Germinal center (tissue), 1 donor: ENCODE results near the gene C2orf76.

Experiments used
- DNase-seq: peaks from one replicate; pipeline ENCODE4 v3.0.0; 2012; ENCODE audit warnings: mixed read lengths, low spot score

Gene C2orf76

DNA sequence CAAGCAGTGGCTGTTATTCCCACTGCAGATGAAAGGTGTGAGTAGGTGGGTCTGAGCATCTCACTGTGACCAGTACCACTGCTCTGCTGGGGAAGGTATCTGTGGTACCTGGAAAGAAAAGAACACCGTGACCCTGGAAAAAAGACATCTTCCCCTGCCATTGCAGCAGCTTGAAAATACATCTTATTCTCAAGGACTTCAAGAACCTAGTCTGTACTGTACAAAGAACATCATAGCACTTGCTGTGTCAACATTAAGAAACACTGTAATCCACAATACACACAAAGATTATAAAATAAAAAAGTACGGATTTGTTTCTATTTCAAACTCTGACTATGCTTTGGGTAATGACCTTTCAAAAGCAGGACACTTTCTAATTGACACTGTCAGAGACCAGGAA, 28.9 kb downstream of the C2orf76 start:
- DNase-seq = no peak

DNA sequence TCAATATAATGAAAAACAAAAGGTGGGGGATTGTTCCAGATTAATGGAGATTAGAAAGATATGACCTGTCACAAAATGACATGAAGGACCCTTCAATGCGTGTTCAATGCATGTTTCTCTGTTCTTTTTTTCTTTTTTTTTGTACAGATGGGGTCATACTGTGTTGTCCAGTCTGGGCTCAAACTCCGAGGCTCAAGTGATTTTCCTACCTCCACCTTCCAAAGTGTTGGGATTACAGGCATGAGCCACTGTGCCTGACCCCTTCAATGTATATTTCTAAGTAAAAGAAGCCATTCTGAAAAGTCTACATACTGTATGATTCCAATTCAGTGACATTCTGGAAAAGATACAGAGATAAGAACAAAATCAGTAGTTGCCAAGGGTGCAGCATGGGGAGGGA, 32.8 kb downstream of the C2orf76 start:
- no peak for DNase-seq

DNA sequence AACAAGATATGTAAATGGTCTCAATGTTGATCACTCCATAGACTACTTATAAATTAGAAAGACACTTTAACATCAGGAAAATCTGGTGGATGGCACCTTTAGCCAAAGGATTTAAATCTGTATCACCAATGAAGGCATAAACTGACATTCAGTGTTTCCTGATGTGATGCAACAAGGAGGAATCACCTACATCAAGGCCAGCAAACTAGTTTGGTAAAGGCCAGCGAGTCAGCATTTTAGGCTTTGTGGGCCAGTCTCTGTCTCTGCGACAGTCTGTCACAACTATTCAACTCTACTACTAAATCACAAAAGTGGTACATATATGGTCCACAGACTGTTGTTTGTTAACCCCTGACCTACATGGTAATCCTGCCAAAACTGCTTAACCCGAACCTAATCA, 33.3 kb downstream of the C2orf76 start:
- no peak for DNase-seq

DNA sequence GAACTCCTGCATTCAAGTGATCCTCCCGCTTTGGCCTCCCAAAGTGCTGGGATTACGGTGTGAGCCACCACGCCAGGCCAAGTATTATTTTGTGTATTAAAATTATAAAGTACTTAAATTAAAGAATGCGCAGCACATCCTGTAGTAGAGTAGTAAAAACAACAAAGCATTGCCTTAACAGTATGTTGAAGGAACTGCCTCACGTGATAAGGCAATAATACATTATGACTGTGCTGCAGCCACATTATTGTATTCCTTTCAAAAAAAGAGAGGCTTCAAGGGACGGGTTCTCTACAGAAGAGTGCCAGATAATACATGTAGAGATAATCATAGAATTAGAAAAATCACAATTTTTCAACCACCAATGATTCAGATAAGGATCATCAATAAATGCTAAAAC, 33.7 kb downstream of the C2orf76 start:
- DNase-seq = no peak

DNA sequence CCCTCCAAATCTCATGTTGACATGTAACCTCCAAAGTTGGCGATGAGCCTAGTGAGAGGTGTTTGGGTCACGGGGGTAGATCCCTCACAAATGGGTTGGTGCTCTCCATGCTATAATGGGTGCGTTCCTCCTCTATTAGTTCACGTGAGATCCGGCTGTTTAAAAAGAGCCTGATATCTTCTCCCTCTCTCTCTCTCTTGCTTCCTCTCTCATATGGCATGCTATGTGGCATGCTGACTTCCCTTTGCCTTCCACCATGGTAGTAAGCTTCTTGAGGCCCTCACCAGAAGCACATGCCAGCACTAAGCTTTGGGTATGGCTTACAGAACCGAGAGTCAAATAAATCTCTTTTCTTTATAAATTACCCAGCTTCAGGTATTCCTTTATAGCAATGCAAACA, 39.2 kb downstream of the C2orf76 start:
- DNase-seq = no peak

DNA sequence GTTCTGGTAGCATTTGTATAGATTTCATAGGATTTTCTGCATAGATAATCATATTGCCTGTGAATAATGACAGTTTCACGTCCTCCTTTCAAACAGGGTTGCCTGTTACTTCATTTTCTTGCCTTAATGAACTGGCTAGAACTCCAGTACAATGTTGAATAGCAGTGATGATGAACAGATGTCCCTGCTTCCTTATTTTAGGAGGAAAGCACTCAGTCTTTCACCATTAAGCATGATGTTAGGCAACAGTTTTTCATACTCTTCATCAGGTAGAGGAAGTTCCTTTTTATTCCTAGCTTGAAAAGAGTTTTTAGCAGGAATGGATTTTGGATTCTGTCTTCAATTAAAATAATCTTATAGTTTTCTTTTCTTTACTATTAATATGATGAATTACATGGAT, 39.7 kb downstream of the C2orf76 start:
- no peak for DNase-seq

DNA sequence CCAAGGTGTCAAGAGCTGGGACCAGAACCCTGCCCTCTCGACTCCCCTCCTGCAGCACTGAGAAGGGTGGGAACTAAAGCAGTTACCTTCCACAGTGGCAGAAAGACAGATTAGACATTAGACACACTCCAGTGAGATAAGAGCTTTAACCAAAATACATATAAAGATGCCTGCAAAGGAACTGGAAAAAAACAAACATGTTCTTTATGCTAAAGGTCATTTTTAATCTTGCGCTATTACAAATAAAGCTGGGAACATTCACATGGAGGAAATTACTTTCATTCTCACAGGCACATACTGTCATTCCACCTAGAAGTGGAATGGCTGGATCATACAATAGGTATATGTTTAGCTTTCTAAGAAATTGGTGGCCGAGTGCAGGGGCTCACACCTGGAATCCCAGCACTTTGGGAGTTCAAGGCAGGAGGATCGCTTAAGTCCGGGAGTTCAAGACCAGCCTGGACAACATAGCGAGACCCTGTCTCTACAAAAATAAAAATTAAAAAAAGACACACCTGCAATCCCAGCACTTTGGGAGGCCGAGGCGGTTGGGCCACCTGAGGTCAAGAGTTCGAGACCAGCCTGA, 41.9 kb downstream of the C2orf76 start:
- no peak for DNase-seq

DNA sequence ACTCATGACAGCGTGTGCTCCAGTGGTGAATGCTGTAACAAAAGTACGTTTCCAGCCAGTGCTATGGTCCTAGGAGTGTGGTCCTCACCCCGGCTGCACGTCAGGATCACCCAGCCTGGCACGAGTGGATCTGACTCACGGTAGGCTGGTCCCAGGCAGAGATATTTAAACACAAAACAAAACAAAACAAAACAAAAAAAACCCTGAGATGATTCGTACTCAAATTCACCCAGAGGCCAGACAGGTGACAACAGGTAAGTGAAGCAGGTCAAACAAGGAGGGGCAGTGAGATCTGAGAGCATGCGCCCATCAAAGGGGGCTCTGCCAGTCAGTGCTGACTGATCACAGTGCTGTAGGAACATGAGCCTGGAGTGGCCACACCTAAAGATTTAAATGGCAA, 43.2 kb downstream of the C2orf76 start:
- DNase-seq = no peak

DNA sequence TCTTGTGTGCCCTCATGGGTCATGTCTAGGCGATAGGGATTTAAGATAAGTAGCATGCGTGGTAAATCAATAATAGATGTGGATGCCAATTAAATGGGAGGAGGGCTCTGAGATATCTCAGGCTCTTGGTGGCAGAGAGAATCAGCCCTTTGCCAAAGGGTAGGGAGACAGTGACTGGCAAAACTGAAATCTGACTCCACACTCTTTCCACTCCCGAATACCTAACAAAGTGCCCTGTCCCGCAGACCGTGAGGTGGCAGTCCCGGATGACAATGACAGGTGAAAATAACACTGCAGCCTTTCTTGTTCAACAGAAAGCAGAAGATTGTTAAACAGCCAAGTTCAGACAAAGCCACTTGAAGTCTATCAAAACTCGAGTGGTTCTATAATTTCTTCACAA, 47.0 kb downstream of the C2orf76 start:
- DNase-seq = no peak

DNA sequence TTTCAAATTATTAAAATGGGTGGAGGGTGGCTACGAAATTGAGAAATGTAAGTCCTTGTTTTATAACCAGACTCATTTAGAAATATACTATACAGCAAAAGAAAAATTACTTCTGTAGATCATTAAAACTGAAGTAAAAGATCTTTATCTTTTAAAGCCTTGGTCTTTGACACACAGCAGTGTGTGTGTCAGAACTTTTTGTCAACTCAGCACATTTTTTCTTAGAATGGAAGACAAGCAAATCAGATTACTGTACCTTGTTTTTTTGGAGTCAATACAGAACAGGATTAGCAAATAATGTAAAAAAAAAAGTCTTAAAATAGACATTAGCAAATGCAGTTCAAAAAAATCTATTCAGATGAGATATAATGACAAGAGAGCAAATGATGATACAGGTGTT, 49.1 kb downstream of the C2orf76 start:
- DNase-seq = no peak

DNA sequence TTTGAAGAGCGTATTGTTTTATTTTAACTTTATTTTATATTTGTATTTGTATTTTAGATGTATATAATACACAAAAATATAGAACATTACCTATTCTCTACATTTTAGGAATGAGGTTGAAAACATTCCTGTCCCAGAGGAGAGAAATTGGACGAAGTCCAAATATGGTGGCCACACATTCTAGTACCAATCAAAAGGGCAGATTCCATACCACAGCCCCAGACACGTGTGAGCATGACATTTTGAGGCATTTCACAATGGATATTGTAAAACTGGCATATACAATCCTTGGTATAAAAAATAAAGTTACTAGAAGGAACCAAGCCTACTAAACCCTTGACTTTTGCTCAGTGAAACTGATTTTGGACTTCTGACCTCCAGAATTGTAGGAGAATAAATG, 50.6 kb downstream of the C2orf76 start:
- no peak for DNase-seq

DNA sequence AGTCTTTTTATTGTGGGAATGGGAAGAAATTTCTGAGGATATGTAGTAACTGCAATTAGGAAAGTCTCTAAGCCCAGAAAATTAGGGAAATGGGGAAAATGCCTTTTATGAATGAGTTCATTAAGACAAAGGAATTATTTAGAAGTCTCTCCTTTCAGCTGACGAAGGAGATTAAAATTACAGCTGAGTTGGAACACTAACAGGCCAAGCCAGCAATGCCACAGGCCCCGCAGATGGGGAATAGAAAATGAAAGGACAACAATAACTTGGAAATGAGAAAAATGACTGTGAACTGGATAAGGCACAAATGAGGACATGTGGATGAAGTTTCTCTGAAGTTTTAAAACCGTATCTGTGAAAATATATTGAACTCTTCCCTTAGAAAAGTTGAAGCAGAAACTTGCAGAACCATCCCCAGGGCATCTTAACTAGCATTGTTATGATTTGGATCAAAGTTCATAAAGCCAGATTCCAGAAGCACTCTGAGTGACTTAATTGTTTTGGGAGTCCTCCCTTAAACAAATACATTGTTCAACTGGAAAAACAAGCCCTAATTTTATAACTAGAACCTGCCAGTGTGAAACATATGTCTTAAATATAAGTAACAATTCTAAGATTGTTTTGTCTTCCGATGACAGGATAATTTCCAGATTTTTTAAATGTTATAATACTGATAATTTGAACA, 51.3 kb downstream of the C2orf76 start:
- DNase-seq = no peak

DNA sequence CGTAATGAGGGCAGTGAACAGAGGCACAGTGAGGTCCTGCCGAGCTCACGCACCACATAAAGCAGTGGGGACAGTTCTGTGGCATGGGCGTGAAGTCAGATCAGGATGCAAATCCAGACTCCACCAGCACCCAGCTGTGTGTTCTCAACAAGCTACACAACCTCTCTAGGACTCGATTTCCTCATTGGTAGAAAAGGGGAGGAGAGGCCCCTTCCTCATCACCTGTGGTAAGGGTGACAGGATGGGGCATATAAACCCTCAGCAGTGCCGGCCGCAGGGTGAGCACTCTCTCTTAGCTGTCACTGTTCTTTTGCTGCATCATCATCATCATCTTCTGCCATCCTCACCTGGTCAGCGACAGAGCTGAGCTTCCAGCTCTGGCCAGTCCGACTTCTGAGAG, 54.8 kb downstream of the C2orf76 start:
- peak; percentile 7 for DNase-seq

DNA sequence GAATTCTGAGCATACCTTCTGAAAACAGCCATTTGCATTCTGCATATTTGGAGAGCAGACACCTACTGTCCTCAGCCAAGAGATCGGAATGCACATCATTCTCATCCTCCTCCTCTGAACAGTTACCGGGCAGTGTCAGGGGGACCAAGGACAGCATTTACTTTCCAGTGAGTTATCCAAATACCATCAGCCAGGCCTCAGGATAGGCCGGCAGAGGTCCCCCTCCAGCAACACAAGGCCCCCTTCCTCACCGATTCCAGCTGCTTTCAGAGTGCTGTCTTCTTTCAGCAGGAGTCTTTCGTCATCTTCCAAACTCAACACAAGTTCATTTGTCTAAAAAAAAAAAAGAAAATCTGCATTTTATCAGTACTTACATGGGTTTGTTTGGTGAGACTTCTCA, 55.3 kb downstream of the C2orf76 start:
- DNase-seq = no peak

DNA sequence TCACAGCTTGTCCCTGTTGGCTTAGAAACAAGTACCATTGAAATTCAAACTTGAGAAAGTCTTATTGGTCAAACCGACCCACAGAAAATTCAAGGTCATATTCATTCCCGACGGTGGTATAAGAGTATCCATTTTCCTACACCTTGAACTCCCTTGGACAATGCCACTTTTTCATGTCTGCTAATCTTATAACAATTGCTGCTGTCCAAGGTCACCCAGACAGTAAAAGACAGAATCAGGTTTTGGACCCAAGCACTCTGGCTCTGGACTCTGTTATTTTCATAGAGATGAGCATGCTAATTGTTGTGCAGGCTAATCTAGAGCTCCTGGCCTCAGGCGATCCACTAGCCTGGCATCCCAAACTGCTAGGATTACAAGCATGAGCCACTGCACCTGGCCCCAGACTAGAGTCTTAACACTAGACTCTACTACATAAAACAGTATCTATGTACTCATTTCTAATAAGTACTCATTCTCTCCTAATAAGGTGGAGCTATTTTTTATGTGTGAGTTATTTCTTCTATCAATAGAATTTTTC, 57.8 kb downstream of the C2orf76 start:
- no peak for DNase-seq

DNA sequence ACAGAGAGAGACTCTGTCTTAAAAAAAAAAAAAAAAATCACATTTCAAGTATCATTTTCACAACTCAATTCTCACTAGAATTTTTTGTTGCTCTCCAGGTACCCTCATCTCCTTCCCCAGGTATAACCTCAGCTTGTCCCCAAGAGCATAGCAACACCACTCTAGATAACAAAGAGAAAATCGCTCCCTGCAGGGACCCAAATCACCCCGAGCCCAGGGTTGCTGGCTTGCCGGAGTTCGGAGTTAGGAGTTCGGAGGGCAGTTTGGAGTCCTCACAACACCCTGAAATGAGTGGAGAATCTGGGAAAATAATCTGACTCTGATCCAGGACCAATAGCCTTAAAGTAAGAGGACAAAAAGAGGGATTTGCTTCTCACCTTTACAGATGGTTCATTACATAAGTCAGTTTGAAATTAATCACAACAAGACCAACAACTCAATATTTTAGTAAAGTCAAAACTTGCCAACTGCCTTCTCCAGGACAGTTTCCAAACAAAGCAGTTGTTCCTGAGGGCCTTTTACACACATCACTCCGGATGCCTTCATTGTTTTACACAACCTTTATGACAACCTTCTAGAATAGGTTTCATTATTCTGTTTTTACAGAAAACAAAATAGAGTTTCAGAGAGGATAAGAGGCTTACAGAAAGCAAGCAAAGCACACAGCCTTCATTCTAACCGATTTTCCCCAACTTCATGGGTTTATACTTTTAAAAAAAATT, 59.1 kb downstream of the C2orf76 start:
- DNase-seq = no peak

DNA sequence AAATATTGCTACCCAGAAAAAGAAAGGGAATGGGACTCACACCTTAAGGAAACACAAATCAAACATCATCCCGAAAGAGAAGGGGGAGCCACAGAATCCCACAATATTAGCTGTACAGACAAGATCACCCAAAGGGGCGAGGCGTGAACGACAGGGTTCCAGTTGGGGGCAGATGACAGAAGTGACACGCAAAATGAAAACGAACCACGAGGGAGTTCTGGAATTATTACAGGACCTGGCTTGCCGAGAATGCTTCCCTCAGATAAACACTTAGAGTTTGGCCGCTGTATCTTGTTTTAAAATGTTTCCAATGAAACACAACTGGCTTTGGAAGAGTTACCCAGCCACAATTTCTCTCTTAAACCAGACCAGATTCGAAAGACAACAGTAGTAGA, 60.4 kb downstream of the C2orf76 start:
- DNase-seq = no peak

DNA sequence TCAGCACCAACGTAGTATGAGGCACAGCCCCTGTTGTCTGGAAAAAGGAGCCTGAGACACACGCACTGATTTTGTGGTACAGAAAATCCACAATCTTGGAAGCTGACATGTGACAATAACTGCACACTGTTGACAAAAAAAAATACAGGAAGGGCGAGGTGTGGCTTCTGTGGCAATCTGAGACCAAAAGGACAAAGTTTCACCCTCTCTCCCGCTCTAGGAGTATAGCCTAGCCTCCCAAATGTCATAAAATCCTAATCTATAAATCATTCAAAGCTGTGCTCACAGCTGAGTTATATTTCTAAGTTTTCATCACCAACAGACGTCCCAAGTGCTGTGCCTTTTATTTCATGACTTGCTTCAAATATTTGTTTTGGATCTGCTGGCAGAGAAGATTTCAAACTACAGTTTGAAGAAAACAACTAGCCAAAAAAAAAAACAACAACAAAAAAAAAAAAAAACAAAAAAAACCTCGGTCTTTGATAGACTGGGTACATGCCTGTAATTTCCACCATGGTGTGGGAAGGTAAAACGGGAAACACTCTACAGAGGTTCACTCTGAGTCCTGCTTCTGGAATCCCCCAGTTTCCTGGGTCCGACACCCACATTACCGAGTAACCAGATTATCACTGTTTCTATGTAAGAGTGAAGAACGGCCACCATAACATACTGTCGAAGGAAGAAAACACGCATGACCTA, 61.0 kb downstream of the C2orf76 start:
- DNase-seq = no peak

DNA sequence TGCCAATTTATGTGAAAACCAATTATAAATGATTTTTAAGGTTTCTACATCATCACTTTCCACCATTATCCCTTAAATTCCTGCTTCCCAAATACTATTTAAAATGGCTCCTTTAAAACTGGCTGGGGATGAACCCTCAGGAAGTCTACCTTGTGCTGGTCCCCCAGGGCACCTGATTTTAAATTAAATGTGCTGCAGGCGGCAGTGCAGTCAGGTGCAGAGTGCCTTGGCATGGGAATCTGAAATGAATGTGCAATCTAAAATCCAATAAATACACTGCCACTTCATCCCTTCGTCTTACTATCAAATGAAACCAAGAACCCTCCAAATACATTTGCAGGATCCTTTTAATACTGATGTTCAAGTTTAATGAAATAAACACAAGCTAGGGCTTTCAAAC, 61.8 kb downstream of the C2orf76 start:
- no peak for DNase-seq

DNA sequence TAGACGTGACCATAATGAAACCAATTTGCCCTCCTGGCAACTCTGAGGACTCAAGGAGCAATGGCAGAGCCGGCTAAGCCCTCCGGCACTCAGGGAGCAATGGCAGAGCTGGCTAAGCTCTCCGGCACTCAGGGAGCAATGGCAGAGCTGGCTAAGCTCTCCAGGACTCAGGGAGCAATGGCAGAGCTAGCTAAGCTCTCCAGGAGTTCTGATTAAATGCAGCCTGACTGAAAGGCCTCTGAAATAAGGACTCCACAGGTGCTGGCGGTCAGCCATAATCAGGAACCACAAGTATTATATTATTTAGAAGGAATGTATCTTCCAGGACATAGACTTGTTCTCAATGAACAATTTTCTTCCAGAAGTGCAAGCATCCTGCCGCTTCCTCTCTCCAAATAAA, 65.2 kb downstream of the C2orf76 start:
- DNase-seq = no peak

DNA sequence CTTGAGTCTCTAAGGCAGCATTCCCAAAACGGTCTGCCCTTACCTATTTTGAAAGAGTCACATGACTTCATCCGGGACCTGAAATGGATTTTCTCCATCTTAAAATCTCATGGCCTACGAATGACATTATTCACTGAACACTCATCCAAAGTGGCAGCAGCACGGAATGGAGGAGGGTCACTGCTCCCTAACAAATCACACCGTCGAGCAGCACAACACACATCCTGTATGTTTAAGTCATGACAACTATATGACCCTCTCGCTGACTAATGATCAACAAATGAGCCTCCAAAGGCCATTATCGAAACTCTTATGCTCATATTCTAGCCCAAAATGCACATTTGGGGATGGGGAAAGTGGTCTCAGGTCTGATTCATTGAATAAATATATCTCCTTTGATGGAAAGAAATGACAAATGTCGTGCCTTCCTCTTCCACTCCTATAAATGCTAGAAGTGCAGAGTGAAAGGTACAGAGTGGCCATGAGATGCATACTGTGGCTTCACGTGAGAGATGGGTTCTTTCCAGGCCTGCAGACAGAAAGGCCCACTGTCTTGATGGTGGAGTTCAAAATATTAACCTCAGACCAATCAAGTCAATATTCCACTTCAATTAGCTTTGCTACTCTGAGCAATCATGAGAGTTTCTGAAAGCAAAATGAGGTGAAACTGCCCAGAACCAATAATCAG, 70.8 kb downstream of the C2orf76 start:
- DNase-seq = no peak

DNA sequence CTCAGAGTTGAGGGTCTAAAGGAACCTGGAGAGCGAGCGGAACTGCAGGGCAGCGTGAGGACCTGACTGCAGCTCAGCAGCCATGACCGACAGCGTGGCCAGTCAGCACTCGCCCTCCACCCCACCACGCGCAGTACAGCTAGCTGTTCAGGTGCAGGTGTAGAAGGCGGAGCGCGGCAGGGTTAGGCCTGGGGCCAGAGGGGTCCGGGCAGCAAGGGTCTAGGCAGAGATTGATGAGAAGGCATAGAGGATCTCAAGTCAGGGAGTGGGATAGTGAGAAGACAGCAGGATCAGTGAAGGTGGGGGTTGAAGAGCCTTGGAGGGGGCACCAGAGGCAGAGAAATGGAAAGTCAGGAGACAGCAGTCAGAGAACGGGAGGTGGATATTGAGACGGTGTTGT, 72.0 kb downstream of the C2orf76 start:
- DNase-seq = no peak
